Measurements from ENCODE around the gene BASP1. TPM values are rescaled to one million over a fixed set of nuclear protein-coding genes. Genes with fewer than 3 reads are reported as not detected.

The BASP1 gene
- total and polyA plus RNA-seq, 11 donors, result 0.66 to 13.6 (median 2.8) TPM

DNA sequence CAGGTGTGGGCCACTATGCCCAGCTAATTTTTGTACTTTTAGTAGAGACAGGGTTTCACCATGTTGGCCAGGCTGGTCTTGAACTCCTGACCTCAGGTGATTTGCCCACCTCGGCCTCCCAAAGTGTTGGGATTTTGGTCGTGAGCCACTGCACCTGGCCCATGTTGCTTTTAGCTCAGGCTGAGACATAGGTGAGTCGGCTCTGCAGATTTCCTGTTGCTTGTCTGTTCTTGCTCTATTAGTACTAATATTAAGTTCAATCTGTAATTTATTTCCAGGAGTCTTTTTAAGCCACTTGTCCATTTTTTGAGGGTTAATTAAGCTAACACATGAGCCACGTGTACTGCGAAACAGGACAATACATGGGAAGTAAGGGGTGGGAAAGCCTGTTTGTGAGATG, 21.4 kb upstream of the BASP1 start:
- WGBS, 4 donors, result 81 to 89% (median 87%) methylated on average over 5 of the region's 5 CpGs
- Histone ChIP-seq H3K27me3 (no peaks in the 10 kb centered on the region), H3K36me3 (no peaks in the 10 kb centered on the region), H3K4me1 (peaks cover 0 to 3% (median 0%) of the 10 kb centered on the region in 12 donors), H3K27ac (no peak overlapping the region), H3K4me3 (no peak overlapping the region), H3K9me3 (peaks cover 0 to 9% (median 2%) of the 10 kb centered on the region in 12 donors)
- TF ChIP-seq, protein P1, sequence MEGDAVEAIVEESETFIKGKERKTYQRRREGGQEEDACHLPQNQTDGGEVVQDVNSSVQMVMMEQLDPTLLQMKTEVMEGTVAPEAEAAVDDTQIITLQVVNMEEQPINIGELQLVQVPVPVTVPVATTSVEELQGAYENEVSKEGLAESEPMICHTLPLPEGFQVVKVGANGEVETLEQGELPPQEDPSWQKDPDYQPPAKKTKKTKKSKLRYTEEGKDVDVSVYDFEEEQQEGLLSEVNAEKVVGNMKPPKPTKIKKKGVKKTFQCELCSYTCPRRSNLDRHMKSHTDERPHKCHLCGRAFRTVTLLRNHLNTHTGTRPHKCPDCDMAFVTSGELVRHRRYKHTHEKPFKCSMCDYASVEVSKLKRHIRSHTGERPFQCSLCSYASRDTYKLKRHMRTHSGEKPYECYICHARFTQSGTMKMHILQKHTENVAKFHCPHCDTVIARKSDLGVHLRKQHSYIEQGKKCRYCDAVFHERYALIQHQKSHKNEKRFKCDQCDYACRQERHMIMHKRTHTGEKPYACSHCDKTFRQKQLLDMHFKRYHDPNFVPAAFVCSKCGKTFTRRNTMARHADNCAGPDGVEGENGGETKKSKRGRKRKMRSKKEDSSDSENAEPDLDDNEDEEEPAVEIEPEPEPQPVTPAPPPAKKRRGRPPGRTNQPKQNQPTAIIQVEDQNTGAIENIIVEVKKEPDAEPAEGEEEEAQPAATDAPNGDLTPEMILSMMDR (IDR thresholded peaks at IDR 0.05), result no peak
- no peak for TF ChIP-seq POLR2A (IDR thresholded peaks at IDR 0.05)
- DNase-seq (no peak), ATAC-seq (no peak)
- intact Hi-C loops (cut with DNase I), result loop anchor here in 4 of 10 donors (10.0 kb wide), 3 partner anchors 261 to 711 kb away; partner anchors contain the start of gene MYO10 (in 1 of the 4)

DNA sequence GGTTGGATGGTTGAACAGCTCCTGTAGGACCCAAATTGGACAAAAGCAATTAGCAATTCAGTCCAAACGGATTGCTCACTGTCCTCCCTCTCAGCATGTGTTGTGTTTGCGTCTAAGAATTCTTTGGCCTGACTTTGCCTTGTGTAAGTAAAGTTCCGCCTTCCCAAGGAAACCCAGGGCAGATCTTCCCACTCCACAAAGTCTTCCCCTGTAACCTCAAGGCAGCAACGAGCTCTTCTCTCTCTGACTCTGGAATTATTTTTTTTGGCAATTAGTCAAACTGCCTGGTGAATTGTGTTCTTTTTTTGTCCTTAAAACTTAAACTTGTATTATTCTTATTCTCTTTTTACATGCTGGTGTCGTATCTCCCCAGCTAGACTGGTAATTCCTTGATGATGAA, 20.7 kb upstream of the BASP1 start:
- Histone ChIP-seq H3K27me3 (peaks cover 0 to 3% (median 0%) of the 10 kb centered on the region in 9 donors), H3K36me3 (no peaks in the 10 kb centered on the region), H3K9me3 (peaks cover 0 to 9% (median 2%) of the 10 kb centered on the region in 12 donors), H3K4me1 (no peaks in the 10 kb centered on the region), H3K4me3 (no peak overlapping the region), H3K27ac (no peak overlapping the region)
- intact Hi-C loops (cut with DNase I), result loop anchor here in 4 of 10 donors (10.0 kb wide), 3 partner anchors 262 to 712 kb away; partner anchors contain the start of gene MYO10 (in 1 of the 4)
- no peak for DNase-seq
- no peak for TF ChIP-seq POLR2A (IDR thresholded peaks at IDR 0.05)
- TF ChIP-seq, protein P1 (IDR thresholded peaks at IDR 0.05), result no peak
- WGBS, 4 donors, result 59 to 70% (median 64%) methylated on average over 5 of the region's 5 CpGs
- no peak for ATAC-seq

DNA sequence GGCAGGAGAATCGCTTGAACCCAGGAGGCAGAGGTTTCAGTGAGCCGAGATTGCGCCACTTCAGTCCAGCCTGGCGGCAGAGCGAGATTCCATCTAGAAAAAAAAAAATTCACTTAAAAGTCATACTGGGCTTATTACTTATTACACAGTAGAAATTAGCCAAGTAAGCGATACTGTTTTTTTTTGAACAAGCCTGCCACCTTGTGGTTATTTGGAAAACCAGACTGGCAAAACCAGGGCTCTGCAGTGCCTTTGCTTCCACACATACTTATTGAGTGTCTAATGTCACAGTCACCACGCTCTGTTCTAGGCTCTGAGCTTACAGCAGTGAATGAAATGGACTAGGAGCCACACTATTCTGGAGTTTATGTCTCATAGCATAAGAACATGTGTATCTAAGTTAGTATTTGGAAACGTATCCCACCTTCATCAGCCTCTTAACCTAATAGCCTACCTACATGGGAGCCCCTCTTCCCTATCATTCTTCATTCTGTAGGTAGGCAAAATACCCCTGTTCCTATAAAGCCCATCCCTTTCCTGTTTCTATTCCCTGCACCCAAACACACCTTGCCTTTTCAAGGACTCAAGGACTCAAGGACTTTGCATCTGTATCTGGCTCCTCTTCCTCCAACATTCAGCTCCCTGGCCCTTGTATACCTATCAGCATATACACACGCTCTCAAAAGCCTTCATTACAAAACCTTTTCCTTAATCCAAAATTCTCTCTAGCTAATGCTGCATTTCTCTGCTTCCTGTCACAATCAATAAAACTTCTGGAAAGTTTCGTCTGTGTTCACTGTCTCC, 13.9 kb upstream of the BASP1 start:
- peak; percentile 66 to 88 (median 72) for ATAC-seq
- DNase-seq, result no peak
- WGBS, 4 donors, result 34 to 39% (median 35%) methylated on average over 10 of the region's 10 CpGs
- Histone ChIP-seq H3K27me3 (peaks cover 0 to 52% (median 11%) of the 10 kb centered on the region in 9 donors), H3K27ac (no peak overlapping the region), H3K36me3 (no peaks in the 10 kb centered on the region), H3K4me3 (no peak overlapping the region), H3K9me3 (no peaks in the 10 kb centered on the region), H3K4me1 (peaks cover 0 to 3% (median 0%) of the 10 kb centered on the region in 12 donors)
- TF ChIP-seq POLR2A (IDR thresholded peaks at IDR 0.05), result no peak
- TF ChIP-seq, protein P1 (IDR thresholded peaks at IDR 0.05), result peak; percentile 68 to 80 (median 72)
- intact Hi-C loops (cut with DNase I), result loop anchor here in 4 of 10 donors (10.0 kb wide), 2 partner anchors 709 to 719 kb away; no protein-coding TSS in a partner anchor

GRCh38 chr5:17204133-17204489, 13.3 kb upstream of the BASP1 start:
- no peak overlapping the region for H3K27ac ChIP-seq
- H3K4me3 ChIP-seq, result no peak overlapping the region

More at GRCh38 chr5:17204133-17204489, 13.3 kb upstream of the BASP1 start:
- H3K9me3 ChIP-seq, result no peaks in the 10 kb centered on the region
- DNase-seq (no peak), ATAC-seq (peak in 1 of 4 donors; percentile 33)
- peaks cover 0 to 3% (median 0%) of the 10 kb centered on the region in 12 donors for H3K4me1 ChIP-seq
- H3K27me3 ChIP-seq, result peaks cover 0 to 52% (median 11%) of the 10 kb centered on the region in 9 donors
- TF ChIP-seq, protein P1 (IDR thresholded peaks at IDR 0.05), result no peak
- no peak for TF ChIP-seq POLR2A (IDR thresholded peaks at IDR 0.05)
- intact Hi-C loops (cut with DNase I), result loop anchor here in 4 of 10 donors (10.0 kb wide), 2 partner anchors 709 to 719 kb away; no protein-coding TSS in a partner anchor
- WGBS, 4 donors, result 46 to 55% (median 50%) methylated on average over 6 of the region's 6 CpGs
- H3K36me3 ChIP-seq, result no peaks in the 10 kb centered on the region
